ENCODE data around the gene EMC9. TPM values are rescaled to one million over a fixed set of nuclear protein-coding genes. Genes with fewer than 3 reads are reported as not detected.

EMC9 gene
- total and polyA plus RNA-seq, 8 donors: 13.5 to 24.3 (median 22.5) TPM

- no peak for TF ChIP-seq CTCF (IDR thresholded peaks at IDR 0.05)
- ATAC-seq (no peak), DNase-seq (no peak)
- H3K9me3 ChIP-seq: no peaks in the 10 kb centered on the region
- H3K27me3 ChIP-seq: no peaks in the 10 kb centered on the region
- H3K36me3 ChIP-seq: peaks cover 0 to 52% of the 10 kb centered on the region in 2 donors
- peaks cover 18 to 66% of the 10 kb centered on the region in 2 donors for H3K4me1 ChIP-seq
- H3K27ac ChIP-seq: no peak overlapping the region
- intact Hi-C loops (cut with DNase I): no loop called here
- H3K4me3 ChIP-seq: peak overlapping the region in 1 of 2 donors; percentile 69
Measured at GRCh38 chr14:24139272-24139934, 2.0 kb downstream of the EMC9 start.

DNA sequence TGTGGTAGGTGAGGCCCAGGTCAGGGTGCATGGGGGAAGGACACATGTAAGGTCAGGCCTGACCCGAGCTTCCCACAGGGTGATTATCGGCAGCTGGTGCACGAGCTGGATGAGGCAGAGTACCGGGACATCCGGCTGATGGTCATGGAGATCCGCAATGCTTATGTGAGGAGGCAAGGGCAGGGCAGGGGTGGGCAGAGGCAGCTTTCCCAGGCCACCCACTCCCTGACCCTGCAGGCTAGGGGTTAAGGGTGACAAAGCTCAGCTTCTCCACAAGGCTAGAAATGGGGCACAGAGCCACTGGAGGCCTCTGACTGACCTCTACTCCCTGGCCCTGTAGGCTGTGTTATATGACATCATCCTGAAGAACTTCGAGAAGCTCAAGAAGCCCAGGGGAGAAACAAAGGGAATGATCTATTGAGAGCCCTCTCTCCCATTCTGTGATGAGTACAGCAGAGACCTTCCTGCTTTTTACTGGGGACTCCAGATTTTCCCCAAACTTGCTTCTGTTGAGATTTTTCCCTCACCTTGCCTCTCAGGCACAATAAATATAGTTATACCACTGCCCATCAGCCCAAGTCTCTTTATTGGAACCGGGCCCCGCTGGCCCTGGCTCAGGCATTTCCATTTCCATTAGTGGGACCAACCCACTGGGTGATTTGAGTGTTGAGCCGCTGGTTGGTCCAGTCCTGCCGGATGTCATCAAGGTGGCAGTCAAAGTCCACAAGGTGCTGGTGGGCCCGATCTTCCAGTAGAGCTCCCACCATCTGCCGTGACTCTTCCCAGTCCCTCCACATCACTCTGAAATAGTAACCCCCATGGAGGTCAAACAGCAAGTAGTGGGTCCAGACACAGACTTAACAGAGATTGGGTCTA is 2.8 kb downstream of the EMC9 start:
- intact Hi-C loops (cut with DNase I): no loop called here
- Histone ChIP-seq H3K4me1 (peaks cover 18 to 60% of the 10 kb centered on the region in 2 donors), H3K9me3 (no peaks in the 10 kb centered on the region), H3K36me3 (peaks cover 0 to 44% of the 10 kb centered on the region in 2 donors), H3K27me3 (no peaks in the 10 kb centered on the region), H3K27ac (peak overlapping the region in 1 of 2 donors; percentile 0), H3K4me3 (no peak overlapping the region)
- no peak for ATAC-seq
- TF ChIP-seq CTCF (IDR thresholded peaks at IDR 0.05): no peak
- DNase-seq: no peak

GRCh38 chr14:24137529-24138395 is 3.6 kb downstream of the EMC9 start:
- peak overlapping the region in 1 of 2 donors; percentile 92 for H3K27ac ChIP-seq

DNA sequence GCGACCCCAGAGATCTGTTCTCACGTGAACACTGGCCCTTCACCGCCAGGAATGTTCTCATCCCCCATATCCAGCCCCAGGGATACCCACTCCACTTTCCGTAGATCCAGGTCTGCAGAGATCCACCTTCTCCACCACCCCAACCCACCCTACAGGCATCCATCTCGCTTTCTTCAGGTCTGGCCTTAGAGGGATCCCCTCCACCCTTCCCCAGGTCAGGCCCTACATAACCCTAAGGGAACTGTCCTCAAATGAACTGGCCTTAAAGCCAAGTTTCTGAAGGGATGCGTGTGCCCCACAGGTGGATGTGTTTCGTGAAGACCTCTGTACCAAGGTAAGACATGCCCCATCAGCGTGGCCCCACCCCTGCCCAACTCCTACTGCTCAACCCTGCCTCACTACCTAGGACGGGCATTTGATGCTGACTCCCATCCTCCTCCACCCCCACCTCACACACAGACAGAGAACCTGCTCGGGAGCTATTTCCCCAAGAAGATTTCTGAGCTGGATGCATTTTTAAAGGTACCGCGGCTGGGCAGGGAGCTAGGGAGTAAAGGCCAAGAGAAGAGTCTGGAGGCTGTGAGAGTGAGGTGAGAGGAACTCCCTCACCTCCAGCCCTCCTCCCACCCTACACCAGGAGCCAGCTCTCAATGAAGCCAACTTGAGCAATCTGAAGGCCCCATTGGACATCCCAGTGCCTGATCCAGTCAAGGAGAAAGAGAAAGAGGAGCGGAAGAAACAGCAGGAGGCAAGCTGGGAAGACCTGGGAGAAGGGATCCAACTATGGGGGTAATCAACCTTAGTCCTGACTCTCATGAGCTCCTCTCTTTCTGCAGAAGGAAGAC is 4.5 kb downstream of the EMC9 start:
- intact Hi-C loops (cut with DNase I): no loop called here
- no peak for DNase-seq
- Histone ChIP-seq H3K36me3 (peaks cover 0 to 29% of the 10 kb centered on the region in 2 donors), H3K4me3 (peak overlapping the region; percentile 90 to 99), H3K27me3 (no peaks in the 10 kb centered on the region), H3K9me3 (no peaks in the 10 kb centered on the region), H3K27ac (peak overlapping the region; percentile 82 to 92), H3K4me1 (peaks cover 15 to 54% of the 10 kb centered on the region in 2 donors)
- no peak for TF ChIP-seq CTCF (IDR thresholded peaks at IDR 0.05)
- ATAC-seq: no peak

More at GRCh38 chr14:24137529-24138395, 3.6 kb downstream of the EMC9 start:
- Histone ChIP-seq H3K4me3 (peak overlapping the region in 1 of 2 donors; percentile 99), H3K4me1 (peaks cover 18 to 60% of the 10 kb centered on the region in 2 donors), H3K36me3 (peaks cover 0 to 35% of the 10 kb centered on the region in 2 donors), H3K27me3 (no peaks in the 10 kb centered on the region), H3K9me3 (no peaks in the 10 kb centered on the region)
- no peak for TF ChIP-seq CTCF (IDR thresholded peaks at IDR 0.05)
- DNase-seq: no peak
- no peak for ATAC-seq
- intact Hi-C loops (cut with DNase I): no loop called here
